Gastrocnemius medialis (tissue), 4 donors: ENCODE data around the gene ZNF605.

Source experiments
- CTCF ChIP-seq, 5 experiments: fragments of 450-650 bp in 3 of 5; fragments of 200-600 bp in 2 of 5; sonication (generic) in 2 of 5; IDR thresholded peaks in 4 of 5; conservative IDR thresholded peaks in 1 of 5; 1 replicate in 4 of 5; 2 replicates in 1 of 5; pipeline ENCODE4 v1.5.1; 2016 to 2019; ENCODE audit warnings: antibody characterized with exemption in 5 of 5, mild to moderate bottlenecking in 3 of 5, moderate library complexity in 3 of 5
- POLR2A ChIP-seq, 2 donors: fragments of 450-650 bp; IDR thresholded peaks; one replicate each; pipeline ENCODE4 v1.6.1; 2017; ENCODE audit warnings: antibody characterized with exemption in 2 of 2, mild to moderate bottlenecking in 2 of 2, moderate library complexity in 2 of 2

GRCh38 chr12:132998741-132999140, 42.6 kb upstream of the ZNF605 start:
- TF ChIP-seq CTCF (IDR thresholded peaks at IDR 0.05 in 4 of 5, conservative IDR thresholded peaks at IDR 0.05 in 1 of 5) (no peak), POLR2A (IDR thresholded peaks at IDR 0.05) (no peak)
